HL-60 (cell line): ENCODE results near the gene ALDH1B1.

ENCODE experiments used
- DNase-seq, 2 experiments: peaks; one replicate each; pipeline ENCODE4 v3.0.0-alpha.2; 2010 to 2020; ENCODE audit warnings: low read depth in 1 of 2, low spot score in 1 of 2
- H3K27ac ChIP-seq: fragments of 250-450 bp; sonication (Bioruptor Pico); replicated peaks from 2 replicates; pipeline ENCODE4 v1.5.1; 2020; ENCODE audit warnings: mild to moderate bottlenecking, moderate library complexity
- H3K27me3 ChIP-seq: fragments of 250-450 bp; sonication (Bioruptor Pico); 2 replicates; pipeline ENCODE4 v1.5.1; 2021; ENCODE audit warnings: mild to moderate bottlenecking, moderate library complexity; ENCODE audit not compliant: insufficient read depth, poor library complexity, severe bottlenecking
- H3K4me3 ChIP-seq: replicated peaks from 2 replicates; pipeline ENCODE4 v1.5.1; 2011; ENCODE audit warnings: mild to moderate bottlenecking, control low read depth, low read length; ENCODE audit not compliant: insufficient read depth
- GABPA ChIP-seq: IDR thresholded peaks from 2 replicates; pipeline ENCODE4 v1.6.1; 2012; ENCODE audit warnings: low read depth
- POLR2AphosphoS5 ChIP-seq: IDR thresholded peaks from 2 replicates; pipeline ENCODE4 v1.6.1; 2012; ENCODE audit warnings: low read depth
- REST ChIP-seq: IDR thresholded peaks from 2 replicates; pipeline ENCODE4 v1.6.1; 2012; ENCODE audit warnings: low read depth; ENCODE audit not compliant: insufficient replicate concordance
- SPI1 ChIP-seq: IDR thresholded peaks from 2 replicates; pipeline ENCODE4 v1.6.1; 2012; ENCODE audit warnings: low read depth, mild to moderate bottlenecking, borderline replicate concordance
- TF ChIP-seq, protein P1 (sequence below): IDR thresholded peaks from one replicate; pipeline ENCODE4 v1.5.1; 2011; ENCODE audit warnings: low read length, control low read depth, inconsistent platforms; ENCODE audit not compliant: insufficient read depth

Gene ALDH1B1

DNA sequence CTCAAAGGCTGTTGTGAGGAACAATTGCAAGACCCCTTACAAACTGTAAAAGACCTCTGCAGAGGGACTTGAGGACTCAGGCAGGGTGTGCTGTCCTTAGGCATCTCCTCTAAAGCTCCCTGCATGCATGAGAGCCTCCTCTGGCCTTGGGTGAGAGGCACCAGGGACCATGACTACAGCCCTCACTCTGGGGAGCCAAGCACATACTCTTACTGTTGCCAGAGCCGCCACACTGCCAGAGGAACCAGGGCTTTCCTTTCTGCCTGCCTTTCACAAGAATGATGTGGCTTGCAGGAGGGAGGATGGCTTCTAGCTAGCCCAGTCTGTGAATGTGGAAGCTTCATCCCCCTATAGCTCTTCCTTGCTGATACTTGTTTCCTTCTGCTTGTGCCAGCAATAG is 25.9 kb downstream of the ALDH1B1 start:
- TF ChIP-seq, protein P1, sequence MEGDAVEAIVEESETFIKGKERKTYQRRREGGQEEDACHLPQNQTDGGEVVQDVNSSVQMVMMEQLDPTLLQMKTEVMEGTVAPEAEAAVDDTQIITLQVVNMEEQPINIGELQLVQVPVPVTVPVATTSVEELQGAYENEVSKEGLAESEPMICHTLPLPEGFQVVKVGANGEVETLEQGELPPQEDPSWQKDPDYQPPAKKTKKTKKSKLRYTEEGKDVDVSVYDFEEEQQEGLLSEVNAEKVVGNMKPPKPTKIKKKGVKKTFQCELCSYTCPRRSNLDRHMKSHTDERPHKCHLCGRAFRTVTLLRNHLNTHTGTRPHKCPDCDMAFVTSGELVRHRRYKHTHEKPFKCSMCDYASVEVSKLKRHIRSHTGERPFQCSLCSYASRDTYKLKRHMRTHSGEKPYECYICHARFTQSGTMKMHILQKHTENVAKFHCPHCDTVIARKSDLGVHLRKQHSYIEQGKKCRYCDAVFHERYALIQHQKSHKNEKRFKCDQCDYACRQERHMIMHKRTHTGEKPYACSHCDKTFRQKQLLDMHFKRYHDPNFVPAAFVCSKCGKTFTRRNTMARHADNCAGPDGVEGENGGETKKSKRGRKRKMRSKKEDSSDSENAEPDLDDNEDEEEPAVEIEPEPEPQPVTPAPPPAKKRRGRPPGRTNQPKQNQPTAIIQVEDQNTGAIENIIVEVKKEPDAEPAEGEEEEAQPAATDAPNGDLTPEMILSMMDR: no peak
- TF ChIP-seq REST: no peak
- no peak for TF ChIP-seq POLR2AphosphoS5
- TF ChIP-seq GABPA: no peak
- no peak for TF ChIP-seq SPI1
- no peak for DNase-seq
- no peak overlapping the region for H3K4me3 ChIP-seq
- H3K27me3 ChIP-seq: peaks cover 15% of the 10 kb centered on the region
- no peak overlapping the region for H3K27ac ChIP-seq

DNA sequence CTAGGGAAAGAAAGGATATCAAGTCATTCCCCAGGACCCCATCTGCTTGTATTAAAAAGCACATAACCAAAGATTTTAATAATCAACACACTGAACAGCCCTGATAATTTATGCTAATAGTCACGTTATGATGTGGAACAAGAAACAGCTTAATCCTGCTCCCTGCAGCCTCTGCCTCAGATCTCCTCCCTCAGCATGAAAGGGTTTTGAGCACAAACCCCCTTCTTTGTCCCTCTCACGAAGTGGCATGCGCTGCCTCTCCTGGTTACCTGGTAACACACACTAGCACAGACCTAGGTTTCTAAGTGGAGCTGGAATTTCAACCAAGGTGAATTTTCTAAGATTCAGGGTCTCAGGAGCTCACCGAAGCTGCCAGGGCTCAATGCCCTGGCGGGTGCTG is 26.7 kb downstream of the ALDH1B1 start:
- no peak for DNase-seq
- no peak overlapping the region for H3K27ac ChIP-seq
- peaks cover 19% of the 10 kb centered on the region for H3K27me3 ChIP-seq
- TF ChIP-seq REST (no peak), SPI1 (no peak), POLR2AphosphoS5 (no peak), GABPA (no peak)
- TF ChIP-seq, protein P1: no peak
- no peak overlapping the region for H3K4me3 ChIP-seq

DNA sequence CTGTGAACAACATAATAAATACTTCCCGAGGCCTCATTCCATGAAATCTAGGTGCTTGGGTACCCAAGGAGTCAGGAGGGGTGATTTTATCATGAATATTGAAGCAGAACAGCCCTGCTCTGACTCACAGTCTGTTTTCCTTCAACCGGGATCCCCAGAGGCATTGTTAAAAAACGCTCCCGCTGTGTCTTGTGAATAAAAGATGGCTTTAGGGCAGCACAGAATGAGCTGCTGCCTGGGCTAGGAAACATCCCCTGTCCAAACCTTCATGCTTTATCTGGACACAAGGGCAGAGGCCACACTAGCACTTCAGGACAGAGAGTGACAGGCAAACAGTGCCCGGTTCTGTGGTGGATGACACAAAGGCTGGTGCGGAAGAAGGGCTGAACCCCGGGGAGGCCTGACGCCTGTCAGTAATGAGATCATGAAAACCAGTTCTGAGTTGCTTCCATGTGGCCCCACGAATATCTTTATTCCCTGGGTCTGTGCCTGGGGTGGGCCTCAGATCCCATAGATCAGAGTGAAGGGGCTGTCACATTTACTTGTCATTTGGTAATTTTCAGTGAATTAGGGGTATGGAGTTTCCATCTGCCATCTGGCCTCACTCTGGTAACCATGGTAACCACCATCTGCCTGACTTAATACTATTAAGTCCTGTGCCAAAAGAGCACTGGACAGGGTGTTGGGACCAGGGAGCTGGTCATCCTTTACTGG is 29.2 kb downstream of the ALDH1B1 start:
- no peak overlapping the region for H3K27ac ChIP-seq

More for the DNA sequence above, 29.2 kb downstream of the ALDH1B1 start:
- Histone ChIP-seq H3K27me3 (peaks cover 34% of the 10 kb centered on the region), H3K4me3 (no peak overlapping the region)
- TF ChIP-seq, protein P1: no peak
- TF ChIP-seq GABPA: no peak
- no peak for DNase-seq
